HG03060 (cell line): ENCODE results near the gene MRPL17.
"Not testable (repeated sequence)": the region's sequence is repeated elsewhere in the genome, so short reads cannot be mapped to it uniquely, and the experiment has no call there.

Experiments
- ATAC-seq: cut with Tn5 transposase; IDR thresholded peaks from one replicate; pipeline ENCODE4 v1.9.1; 2021; ENCODE audit warnings: low read depth, moderate number of reproducible peaks; ENCODE audit not compliant: unreplicated experiment

MRPL17 gene

DNA sequence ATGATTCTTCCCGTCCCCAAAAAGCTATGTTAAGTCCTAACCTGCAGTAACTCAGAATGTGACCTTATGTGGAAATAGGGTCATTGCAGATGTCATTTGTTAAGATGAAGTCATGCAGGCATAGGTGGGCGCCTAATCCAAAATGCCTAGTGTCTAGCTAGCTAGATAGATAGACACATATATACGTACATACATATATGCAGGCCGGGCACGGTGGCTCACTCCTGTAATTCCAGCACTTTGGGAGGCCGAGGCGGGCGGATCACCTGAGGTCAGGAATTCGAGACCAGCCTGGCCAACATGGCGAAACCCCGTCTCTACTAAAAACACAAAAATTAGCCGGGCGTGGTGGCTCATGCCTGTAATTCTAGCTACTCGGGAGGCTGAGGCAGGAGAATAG lies 928 bp upstream of the MRPL17 start:
- ATAC-seq: not testable (repeated sequence)

GRCh38 chr11:6682591-6682935 lies 577 bp downstream of the MRPL17 start:
- no peak for ATAC-seq

DNA sequence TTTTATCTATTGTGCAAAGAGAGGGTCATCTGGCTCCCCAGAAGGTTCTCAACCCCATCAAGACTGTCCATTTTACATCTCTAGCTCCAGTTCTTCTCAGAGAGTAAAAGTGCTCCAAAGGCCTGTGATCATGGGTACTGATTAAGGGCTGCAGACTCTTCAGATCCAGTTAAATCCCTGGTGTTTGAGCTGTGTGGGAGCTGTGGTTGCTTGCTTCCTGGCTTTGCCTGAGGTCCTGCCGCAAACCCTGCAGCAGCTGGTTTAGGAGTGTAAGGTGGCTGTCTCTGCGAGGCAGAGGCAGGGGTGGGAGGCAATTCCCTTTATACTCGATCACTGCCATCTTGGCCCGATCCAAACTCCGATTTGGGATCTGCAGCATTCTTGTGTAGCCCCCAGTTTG lies 1.2 kb downstream of the MRPL17 start:
- no peak for ATAC-seq

GRCh38 chr11:6681505-6681904 lies 1.6 kb downstream of the MRPL17 start:
- ATAC-seq: no peak

DNA sequence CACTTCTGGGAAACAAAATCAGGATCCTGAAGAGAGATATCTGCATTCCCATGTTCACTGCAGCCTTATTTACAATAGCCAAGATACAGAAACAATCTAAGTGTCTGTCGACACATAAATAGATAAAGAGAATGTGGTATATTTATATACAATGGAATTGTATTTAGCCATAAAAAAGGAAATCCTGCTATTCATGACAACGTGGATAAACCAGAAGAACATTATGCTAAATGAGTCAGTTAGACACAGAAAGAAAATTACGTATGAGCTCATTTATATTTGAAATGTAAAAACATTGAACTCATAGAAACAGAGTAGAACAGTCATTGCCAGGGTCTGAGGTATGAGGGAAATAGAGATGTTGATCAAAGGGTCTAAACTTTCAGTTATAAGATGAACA lies 6.1 kb downstream of the MRPL17 start:
- ATAC-seq: no peak

DNA sequence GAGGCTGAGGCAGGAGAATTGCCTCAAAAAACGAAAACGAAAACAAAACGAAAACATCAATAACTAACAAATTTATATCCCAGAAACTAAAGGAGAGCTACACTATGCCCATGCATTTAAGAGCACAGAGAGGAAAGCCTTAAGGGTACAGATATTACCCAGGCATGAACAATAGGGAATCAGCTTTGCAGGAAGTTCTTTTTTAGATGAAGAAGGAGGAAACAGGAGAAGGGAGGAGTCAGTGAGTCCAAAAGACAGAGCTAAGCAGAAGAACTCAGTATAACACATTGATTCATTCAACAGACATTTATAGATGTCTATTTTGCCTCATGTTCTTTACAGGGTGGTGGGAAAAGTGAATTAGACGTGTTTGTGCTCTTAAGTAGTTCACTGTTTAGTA lies 8.3 kb downstream of the MRPL17 start:
- ATAC-seq: no peak

GRCh38 chr11:6674219-6674597 lies 8.9 kb downstream of the MRPL17 start:
- ATAC-seq: no peak

DNA sequence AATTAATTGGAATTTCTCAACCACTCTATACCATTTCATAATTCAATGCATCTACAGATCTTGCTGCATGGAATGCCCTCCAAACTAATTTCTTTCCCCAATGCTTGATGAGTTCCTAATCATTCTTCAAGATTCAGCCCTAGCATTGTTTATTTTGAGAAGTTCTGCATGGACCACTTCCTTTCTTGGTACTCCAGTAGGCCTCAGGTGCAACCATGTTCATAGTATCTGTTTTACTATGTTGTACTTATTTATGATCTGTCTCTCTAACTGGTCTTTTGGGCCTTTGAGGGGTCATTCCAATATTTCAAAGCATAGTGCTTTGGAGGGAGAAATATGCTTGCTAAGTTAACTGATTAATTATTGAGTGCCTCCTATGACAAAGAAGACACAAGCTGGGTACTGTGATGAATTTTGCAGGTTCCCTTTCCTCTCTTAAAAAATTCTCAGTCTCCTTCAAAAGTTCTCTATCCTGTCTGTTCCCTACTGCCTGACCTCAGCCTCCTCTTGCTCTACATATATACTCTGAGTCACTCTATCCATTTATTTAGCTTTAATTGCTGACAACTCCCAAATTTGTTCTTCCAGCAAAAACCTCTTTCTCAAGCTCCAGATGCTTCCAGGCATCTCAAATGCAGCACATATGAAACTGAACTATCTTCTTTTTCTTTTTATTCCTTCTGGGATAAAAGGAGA lies 9.5 kb downstream of the MRPL17 start:
- no peak for ATAC-seq

- ATAC-seq: no peak
Measured at GRCh38 chr11:6671991-6672390, 11.1 kb downstream of the MRPL17 start.

DNA sequence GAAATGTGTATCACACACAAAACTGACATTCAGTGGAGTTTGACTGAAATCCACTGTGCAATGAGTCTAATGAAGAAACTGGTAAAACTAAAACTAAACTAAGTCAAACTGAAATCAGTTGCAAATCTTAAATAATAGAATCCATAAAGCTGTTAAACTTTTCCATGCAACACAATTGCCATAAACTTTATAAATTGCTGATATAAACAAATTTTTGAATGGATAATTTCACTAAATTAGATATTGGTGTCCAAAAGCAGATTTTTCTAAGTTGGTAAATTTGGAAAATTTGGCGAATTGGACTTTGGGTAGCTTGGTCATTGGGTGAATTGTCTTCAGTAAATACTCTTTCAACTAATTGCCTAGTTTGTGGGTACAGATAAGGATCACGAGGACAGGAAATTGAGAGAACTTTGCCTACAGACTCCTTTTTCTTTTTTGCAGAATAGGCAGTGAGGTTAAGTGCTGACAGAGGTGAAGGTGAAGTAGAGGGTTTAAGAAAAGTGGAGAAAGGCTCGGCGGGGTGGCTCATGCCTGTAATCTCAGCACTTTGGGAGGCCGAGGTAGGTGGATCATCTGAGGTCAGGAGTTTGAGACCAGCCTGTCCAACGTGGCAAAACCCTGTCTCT lies 12.8 kb downstream of the MRPL17 start:
- no peak for ATAC-seq

- ATAC-seq: peak; percentile 55
Measured at GRCh38 chr11:6667733-6668374, 15.3 kb downstream of the MRPL17 start.

GRCh38 chr11:6666302-6667183 lies 16.6 kb downstream of the MRPL17 start:
- ATAC-seq: no peak

DNA sequence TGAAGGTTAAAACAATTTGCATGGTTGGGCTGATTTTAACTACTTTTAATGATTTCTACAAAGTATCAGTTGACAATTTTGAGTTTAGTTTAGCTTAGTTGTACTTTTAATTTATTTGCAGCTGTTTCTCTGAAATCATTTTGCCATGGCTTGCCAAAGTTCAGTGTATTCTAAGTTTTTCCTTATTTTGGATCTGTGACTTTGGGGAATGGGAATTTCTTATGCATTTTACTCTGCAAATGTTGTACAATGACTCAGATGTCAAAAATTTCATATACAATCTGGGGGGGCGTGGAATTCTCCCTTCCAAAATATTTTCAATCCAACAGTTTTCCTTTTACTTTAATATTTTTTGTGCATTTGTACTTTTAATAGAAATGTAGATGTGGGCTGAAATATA lies 18.6 kb downstream of the MRPL17 start:
- no peak for ATAC-seq

GRCh38 chr11:6663794-6664469 lies 19.2 kb downstream of the MRPL17 start:
- no peak for ATAC-seq

- ATAC-seq: no peak
Measured at GRCh38 chr11:6660712-6661111, 22.4 kb downstream of the MRPL17 start.

GRCh38 chr11:6658647-6659046 lies 24.5 kb downstream of the MRPL17 start:
- ATAC-seq: no peak

DNA sequence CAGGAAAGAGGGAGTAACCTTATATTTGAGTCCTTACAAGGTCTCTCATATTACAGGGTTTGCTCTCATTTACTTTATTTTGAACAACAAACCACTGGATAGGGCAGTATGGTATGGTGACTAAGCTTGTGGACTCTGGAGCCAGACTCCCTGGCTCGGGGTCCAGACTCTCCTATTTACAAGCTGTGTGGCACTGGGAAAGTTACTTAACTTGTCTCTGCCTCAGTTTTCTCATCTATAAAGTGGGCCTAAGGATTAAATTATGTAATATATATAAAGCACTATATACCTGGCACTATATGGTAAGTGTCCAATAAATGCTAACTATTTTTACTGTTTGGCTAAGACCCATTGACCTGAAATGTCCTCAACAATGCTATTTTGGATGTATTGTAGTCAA lies 25.8 kb downstream of the MRPL17 start:
- ATAC-seq: no peak

GRCh38 chr11:6656936-6657335 lies 26.2 kb downstream of the MRPL17 start:
- ATAC-seq: no peak

DNA sequence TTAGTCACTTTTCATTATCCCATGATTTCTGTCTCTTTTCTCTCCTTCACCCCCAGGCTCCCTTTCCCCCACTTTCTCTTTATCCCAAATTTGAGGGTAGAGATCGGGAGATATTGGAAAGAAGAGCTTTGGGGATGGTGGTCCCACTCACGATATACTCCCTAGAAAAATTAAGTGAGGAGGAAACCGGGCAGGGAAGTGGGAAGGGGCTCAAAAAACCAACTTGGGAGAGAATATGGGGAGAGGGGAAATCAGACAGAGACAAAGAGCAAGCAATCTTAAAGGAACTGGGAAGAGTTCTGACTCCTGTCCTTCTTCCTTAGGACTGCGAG lies 26.6 kb downstream of the MRPL17 start:
- ATAC-seq: no peak

- ATAC-seq: no peak
Measured at GRCh38 chr11:6655790-6656583, 27.2 kb downstream of the MRPL17 start, which contains the start of gene DCHS1. Gene DCHS1, minus strand, starts transcription at chr11:6655809. Its CDS starts 14,196 bp downstream, at chr11:6641613.
